SK-N-SH (cell line): Measurements from ENCODE around the gene ZFAND2A.

Source experiments
- CHD2 ChIP-seq: fragments of 150-350 bp; IDR thresholded peaks from 2 replicates; pipeline ENCODE4 v1.6.1; 2018; ENCODE audit warnings: low read length; ENCODE audit not compliant: partially characterized antibody
- EP300 ChIP-seq, 2 experiments: IDR thresholded peaks; 2 replicates each; pipeline versions ENCODE4 v1.4.0 to v1.6.1; 2012; ENCODE audit warnings: borderline replicate concordance in 1 of 2, low read depth in 1 of 2, low read length in 1 of 2
- TCF12 ChIP-seq: IDR thresholded peaks from 2 replicates; pipeline ENCODE4 v1.4.0; 2012
- TF ChIP-seq, protein P1 (sequence below): IDR thresholded peaks from 2 replicates; pipeline ENCODE4 v1.6.1; 2012; ENCODE audit warnings: mild to moderate bottlenecking, low read depth, low read length, moderate library complexity
- TF ChIP-seq, protein P2 (sequence below): fragments of 200-600 bp; sonication (generic); IDR thresholded peaks from 2 replicates; pipeline ENCODE4 v1.6.1; 2017; ENCODE audit warnings: antibody characterized with exemption, mild to moderate bottlenecking, moderate library complexity
- TF ChIP-seq, protein P3 (sequence below): IDR thresholded peaks from 2 replicates; pipeline ENCODE4 v1.4.0; 2012; ENCODE audit warnings: low read depth

DNA sequence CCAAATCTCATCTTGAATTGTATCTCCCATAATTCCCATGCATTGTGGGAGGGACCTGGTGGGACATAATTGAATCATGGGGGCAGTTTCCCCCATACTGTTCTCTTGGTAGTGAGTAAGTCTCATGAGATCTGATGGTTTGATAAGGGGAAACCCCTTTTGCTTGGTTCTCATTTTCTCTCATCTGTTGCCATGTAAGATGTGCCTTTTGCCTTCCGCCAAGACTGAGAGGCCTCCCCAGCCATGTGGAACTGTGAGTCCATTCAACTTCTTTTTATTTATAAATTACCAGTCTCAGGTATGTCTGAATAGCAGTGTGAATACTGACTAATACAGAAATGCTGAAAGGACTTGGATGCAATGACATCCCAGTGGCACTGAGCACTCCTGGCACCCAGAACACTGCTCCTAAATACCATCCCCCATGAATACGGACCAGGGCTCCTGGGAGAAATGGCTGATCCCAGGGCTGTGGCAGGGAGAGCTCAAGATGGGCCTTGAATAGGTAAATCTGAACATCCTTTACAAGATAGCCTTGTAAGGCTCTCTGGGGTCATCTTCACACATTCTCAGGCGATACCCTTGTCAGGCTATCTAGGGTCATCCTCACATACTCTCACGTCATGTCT lies 19.4 kb downstream of the ZFAND2A start:
- TF ChIP-seq TCF12 (no peak), CHD2 (no peak), EP300 (IDR thresholded peaks at IDR 0.05; ENCODE audit: borderline replicate concordance in 1 of 2, low read depth in 1 of 2, low read length in 1 of 2) (no peak)
- TF ChIP-seq, protein P1, sequence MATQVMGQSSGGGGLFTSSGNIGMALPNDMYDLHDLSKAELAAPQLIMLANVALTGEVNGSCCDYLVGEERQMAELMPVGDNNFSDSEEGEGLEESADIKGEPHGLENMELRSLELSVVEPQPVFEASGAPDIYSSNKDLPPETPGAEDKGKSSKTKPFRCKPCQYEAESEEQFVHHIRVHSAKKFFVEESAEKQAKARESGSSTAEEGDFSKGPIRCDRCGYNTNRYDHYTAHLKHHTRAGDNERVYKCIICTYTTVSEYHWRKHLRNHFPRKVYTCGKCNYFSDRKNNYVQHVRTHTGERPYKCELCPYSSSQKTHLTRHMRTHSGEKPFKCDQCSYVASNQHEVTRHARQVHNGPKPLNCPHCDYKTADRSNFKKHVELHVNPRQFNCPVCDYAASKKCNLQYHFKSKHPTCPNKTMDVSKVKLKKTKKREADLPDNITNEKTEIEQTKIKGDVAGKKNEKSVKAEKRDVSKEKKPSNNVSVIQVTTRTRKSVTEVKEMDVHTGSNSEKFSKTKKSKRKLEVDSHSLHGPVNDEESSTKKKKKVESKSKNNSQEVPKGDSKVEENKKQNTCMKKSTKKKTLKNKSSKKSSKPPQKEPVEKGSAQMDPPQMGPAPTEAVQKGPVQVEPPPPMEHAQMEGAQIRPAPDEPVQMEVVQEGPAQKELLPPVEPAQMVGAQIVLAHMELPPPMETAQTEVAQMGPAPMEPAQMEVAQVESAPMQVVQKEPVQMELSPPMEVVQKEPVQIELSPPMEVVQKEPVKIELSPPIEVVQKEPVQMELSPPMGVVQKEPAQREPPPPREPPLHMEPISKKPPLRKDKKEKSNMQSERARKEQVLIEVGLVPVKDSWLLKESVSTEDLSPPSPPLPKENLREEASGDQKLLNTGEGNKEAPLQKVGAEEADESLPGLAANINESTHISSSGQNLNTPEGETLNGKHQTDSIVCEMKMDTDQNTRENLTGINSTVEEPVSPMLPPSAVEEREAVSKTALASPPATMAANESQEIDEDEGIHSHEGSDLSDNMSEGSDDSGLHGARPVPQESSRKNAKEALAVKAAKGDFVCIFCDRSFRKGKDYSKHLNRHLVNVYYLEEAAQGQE: no peak
- TF ChIP-seq, protein P2, sequence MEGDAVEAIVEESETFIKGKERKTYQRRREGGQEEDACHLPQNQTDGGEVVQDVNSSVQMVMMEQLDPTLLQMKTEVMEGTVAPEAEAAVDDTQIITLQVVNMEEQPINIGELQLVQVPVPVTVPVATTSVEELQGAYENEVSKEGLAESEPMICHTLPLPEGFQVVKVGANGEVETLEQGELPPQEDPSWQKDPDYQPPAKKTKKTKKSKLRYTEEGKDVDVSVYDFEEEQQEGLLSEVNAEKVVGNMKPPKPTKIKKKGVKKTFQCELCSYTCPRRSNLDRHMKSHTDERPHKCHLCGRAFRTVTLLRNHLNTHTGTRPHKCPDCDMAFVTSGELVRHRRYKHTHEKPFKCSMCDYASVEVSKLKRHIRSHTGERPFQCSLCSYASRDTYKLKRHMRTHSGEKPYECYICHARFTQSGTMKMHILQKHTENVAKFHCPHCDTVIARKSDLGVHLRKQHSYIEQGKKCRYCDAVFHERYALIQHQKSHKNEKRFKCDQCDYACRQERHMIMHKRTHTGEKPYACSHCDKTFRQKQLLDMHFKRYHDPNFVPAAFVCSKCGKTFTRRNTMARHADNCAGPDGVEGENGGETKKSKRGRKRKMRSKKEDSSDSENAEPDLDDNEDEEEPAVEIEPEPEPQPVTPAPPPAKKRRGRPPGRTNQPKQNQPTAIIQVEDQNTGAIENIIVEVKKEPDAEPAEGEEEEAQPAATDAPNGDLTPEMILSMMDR: no peak
- TF ChIP-seq, protein P3, sequence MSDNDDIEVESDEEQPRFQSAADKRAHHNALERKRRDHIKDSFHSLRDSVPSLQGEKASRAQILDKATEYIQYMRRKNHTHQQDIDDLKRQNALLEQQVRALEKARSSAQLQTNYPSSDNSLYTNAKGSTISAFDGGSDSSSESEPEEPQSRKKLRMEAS: no peak
